Activated CD8-positive, alpha-beta memory T cell treated with anti-CD3 and anti-CD28 coated beads for 36 hours (primary cell): ENCODE results near the gene TOM1L2. TPM values are rescaled to one million over a fixed set of nuclear protein-coding genes. Genes with fewer than 3 reads are reported as not detected.

Experiments
- CTCF ChIA-PET: fragments of 350-600 bp; sonication (Branson Sonifier 250); formaldehyde crosslinking; loops from one replicate; lab custom pipeline; 2021; ENCODE audit warnings: antibody characterized with exemption; lab: Charles Lee
- POLR2A ChIA-PET: fragments of 350-600 bp; sonication (Branson Sonifier 250); formaldehyde crosslinking; loops from one replicate; lab custom pipeline; 2021; ENCODE audit warnings: antibody characterized with exemption; lab: Charles Lee
- total RNA-seq, 2 experiments: library from RNA; stranded (reverse); gene quantifications; one replicate each; pipeline ENCODE4 v1.2.3, GENCODE V29; 2021

Gene TOM1L2
- total RNA-seq, 2 experiments from 2014 or later, result 7.9 to 9.8 TPM

DNA sequence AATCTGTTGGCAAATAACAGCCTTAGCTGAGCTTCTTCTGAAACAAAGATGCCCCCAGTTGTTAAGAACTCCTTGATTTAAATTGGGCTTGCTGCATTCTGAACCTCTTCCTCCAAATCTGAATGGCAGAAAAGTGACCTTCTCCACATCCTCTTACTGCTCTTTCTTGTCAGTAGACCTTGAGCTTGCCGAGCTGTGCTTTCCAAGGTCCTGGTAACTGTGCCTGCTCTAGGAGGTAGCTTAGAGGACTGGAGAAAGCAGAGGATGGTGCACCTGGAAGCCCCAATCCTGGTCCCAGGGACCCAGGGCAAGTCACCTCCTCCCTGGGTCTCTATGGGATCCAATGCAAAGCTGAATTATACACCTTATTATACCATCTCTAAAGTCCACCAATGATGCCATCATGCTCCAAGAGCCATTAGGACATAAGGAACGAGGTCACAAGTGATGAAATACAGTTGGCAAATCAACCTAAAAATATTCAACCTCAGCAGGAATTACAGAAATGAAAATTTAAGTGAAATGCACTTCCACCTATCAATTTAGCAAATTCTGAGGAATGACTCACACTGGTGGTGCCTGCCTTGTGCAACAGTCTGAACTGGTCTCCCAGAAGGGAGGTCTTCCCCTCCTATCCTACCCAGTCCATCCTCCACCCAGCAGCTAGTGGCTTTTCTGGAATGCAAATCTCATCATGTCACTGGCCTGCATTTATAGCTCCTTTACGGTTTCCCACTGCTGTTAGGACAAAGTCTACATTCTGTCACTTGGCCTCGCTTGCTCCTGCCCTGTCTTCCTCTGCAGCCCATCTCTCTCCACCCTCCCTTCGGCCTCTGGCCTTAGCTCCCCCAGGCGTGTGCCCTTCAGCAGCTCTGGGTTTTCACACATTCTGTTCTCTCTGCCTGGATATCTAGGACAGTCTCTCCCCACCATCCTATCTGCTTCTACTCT, 36.6 kb downstream of the TOM1L2 start:
- POLR2A ChIA-PET, result no interaction called here

DNA sequence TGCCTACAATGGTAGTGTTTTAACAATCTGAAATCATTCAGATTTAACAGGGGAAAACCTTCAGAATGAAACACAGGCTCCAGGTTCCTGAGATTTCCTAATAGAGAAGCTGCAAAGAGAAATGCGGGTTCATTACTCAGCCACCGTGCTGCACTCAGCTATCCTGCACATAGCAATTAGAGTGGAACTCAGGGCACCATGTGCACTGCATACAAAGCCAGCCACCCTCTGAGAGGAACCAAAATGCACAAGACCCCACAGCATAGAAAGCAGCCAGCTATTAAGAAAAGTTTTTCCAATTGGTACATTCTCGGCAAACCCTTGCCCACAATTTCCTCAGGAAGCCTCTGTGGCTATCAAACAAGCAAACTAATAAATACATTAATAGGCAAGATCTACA, 37.4 kb downstream of the TOM1L2 start:
- POLR2A ChIA-PET, result no interaction called here
- CTCF ChIA-PET, result interaction anchor here (1.6 kb wide), 1 partner anchor 11 kb away, joined by 6 read pairs; no protein-coding TSS in a partner anchor

More for the DNA sequence above, 36.6 kb downstream of the TOM1L2 start:
- CTCF ChIA-PET, result interaction anchor here (0.6 to 1.6 kb wide), 2 partner anchors 11 to 46 kb away, joined by 4 to 6 read pairs; no protein-coding TSS in a partner anchor

DNA sequence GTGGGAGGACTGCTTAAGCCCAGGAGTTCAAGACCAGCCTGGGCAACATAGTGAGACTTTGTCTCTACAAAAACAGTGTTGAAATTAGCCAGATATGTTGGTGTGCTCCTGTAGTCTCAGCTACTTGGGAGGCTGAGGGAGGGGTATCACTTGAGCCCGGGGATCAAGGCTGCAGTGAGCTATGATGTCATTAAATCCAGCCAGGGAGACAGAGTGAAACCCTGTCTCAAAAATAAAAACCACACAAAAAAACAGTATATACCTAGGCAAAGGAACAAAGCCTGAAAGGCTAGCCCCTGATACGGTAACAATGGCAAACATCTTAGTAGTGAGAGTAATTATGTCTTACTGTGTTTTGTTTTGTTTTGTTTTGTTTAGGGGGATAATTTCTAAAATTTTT, 38.0 kb downstream of the TOM1L2 start:
- ChIA-PET CTCF (interaction anchor here (1.6 kb wide), 1 partner anchor 12 kb away, joined by 6 read pairs; no protein-coding TSS in a partner anchor), POLR2A (no interaction called here)

DNA sequence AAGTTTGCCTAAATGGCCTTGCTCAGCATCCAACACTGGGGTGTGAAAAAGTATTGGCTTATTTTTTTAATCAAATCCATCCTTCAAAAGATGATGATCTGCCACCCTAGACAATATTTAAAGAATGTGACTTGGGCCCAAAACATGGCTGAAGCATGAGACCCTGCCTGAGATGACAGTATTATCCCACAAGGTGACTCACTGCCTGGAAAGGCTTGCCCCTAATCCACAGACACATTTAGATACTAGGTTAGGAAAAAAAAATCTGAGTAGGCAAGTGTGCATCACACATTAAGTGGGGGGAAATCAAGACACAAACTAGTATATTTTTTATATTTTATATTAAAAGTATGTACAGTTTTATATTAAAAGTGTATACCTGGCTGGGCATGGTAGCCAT, 38.4 kb downstream of the TOM1L2 start:
- POLR2A ChIA-PET, result no interaction called here

DNA sequence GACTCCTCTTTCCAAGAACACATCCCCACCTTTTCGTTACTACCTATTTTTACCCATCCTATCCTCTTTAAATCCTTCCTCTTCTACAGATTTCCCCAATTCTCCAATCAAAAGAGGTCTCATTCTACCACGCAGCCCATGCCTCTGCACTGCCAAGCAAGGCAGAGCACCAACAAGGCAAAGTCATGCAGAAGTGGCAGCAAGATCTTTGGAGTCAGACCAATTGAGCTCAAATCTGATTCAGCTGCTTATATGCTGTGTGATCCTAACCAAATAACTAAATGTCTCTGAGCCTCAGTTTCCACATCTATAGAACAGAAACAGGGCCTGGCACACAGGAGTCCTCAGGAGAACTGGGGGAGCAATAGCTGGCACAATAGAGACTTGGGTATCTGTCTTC, 41.0 kb downstream of the TOM1L2 start:
- ChIA-PET POLR2A (interaction anchor here (0.8 kb wide), 1 partner anchor 27 kb away, joined by 4 read pairs; no protein-coding TSS in a partner anchor), CTCF (interaction anchor here (0.8 to 0.9 kb wide), 2 partner anchors 12 to 67 kb away, joined by 3 read pairs; no protein-coding TSS in a partner anchor)

More for the DNA sequence above, 38.4 kb downstream of the TOM1L2 start:
- CTCF ChIA-PET, result no interaction called here

DNA sequence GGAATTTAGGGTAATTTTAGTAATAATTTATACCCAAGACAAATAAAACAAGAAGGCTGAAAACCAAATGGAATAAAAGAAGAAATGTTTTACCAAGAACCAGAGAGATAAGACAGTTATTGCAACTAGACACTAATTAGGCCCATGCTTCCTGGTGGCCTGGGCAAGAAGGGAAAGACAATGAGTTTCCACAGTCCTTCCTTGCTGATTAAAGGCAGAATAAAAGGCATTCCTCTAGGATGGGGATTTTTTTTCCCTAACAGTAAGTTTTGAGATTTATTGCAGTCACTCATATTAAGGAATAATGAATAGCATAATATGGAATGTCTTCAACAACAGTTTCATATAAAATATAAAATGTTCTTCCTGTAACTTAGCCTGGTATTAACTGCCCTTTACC, 41.5 kb downstream of the TOM1L2 start:
- CTCF ChIA-PET, result interaction anchor here (0.9 kb wide), 1 partner anchor 67 kb away, joined by 3 read pairs; no protein-coding TSS in a partner anchor
- POLR2A ChIA-PET, result no interaction called here

DNA sequence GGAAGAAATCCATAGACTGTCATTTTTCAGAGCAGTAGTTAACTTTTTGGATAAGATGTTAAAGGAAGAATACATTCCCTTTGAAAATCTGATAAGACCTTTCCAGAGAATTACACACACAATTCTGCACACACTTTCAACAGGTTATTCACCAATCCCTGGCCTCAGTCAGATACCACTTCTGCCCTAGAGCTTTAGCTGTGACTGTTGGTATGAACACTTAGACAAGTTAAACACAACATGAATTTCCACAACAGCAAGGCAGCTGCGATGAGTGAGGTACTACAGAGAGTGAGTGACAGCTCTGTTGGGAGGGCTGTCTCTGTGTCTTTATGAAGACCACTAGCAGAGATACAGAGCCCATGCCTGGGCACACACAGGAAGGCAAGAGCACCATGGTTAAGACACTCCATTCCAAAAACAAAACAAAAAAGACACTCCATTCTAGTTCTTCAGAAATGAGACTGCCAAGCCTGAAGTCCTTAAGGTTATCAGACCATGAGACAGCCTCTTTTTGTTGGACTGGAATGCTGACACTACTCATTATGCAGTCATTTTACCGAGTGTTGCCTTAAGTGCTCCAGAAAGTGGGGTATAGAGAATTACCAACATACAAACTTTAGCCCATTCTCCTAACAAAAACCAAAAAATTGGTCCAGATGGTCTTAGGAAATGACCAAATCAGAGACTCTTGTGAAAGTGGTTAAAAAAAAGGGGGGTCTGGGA, 42.4 kb downstream of the TOM1L2 start:
- CTCF ChIA-PET, result interaction anchor here (0.6 to 1.5 kb wide), 2 partner anchors 11 to 117 kb away, joined by 4 to 7 read pairs; no protein-coding TSS in a partner anchor

DNA sequence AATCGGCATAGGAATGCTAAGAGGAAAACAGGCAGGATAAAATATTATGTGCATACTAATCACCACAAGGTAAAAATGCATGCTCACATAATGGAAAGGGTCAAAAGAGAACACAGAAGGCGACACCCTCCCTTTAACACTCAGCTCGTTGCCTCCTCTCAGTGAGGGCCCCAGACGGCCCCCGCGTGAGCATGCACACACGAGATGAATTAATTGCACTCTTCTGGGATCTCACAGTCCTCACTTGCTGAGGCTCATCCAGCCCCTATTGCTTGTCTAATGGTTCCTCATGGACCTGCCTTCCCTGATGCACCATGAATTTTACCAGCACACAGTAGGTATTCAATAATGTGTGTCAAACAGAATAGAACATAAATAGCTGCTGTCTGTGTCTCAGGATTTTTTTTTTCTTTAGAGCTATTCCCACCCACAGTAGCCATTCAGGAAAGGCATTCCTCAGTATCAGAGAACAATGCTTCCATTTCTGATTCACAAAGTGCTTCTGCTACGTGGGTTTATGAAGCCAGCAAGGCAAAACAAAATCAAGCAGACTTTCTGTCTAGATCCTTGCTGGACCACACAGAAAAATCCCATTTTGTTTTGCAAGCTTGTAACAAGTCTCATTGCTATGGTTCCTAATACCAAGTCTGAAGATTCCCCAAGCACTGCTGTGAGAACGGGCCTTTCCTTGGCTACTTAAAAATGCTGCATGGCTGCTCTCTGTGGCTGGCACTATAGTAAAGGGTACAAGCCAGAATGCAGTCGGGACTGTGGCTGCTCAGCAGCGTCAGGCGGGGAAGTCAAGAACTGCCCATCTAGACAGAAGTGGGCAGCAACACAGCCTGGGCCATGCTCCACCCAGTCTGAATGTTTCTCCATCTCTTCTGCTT, 43.6 kb downstream of the TOM1L2 start:
- CTCF ChIA-PET, result interaction anchor here (1.2 to 1.5 kb wide), 2 partner anchors 9 to 52 kb away, joined by 3 to 4 read pairs; no protein-coding TSS in a partner anchor
- POLR2A ChIA-PET, result no interaction called here

More for the DNA sequence above, 42.4 kb downstream of the TOM1L2 start:
- POLR2A ChIA-PET, result no interaction called here

DNA sequence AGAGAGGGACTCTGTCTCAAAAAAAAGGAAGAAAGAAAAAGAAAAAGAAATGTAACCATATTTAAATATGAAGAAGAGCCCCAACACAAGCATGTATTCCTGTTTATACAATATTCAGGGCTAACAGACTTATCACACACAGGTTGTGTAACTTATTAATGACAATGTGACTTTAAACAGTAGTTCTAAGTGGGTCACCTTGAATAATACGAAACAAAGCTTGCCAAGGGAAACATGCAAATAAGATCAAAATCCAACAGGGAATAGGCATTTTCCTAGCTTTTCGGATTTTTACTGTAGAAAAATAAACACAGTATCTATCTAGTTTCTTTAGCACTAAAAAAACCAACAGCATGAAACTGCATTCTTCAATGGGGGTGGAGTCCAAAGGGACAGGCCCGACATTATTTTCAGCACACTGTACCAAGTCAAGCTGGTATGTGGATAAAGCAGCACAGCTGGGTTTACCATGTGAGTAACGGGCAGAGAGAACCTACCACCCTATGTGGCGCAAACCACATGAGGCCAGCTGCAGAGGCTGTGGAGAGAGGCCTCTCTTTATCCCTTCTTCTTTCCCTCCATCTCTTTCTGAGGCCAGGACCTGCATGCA, 45.3 kb downstream of the TOM1L2 start:
- ChIA-PET POLR2A (no interaction called here), CTCF (interaction anchor here (1.0 kb wide), 1 partner anchor 8 kb away, joined by 3 read pairs; no protein-coding TSS in a partner anchor)

DNA sequence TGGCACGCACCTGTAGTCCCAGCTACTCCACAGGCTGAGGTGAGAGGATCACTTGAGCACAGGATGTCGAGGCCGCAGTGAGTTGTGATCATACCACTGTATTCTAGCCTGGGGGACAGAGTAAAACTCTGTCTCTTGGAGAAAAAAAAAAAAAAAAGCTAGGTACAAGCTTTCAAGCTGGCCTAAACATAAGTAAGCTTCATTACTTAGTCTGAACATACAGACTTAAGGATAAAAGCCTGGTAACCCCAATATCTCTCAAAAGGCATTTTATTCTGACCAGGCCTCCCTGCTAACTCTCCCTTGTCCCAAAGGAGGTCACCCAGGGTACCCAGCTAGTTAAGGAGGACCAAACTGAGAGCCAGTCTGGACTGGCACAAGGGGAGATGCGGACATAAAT, 46.2 kb downstream of the TOM1L2 start:
- ChIA-PET CTCF (interaction anchor here (0.5 to 0.6 kb wide), 3 partner anchors 98 to 700 kb away, joined by 3 read pairs; no protein-coding TSS in a partner anchor), POLR2A (no interaction called here)

DNA sequence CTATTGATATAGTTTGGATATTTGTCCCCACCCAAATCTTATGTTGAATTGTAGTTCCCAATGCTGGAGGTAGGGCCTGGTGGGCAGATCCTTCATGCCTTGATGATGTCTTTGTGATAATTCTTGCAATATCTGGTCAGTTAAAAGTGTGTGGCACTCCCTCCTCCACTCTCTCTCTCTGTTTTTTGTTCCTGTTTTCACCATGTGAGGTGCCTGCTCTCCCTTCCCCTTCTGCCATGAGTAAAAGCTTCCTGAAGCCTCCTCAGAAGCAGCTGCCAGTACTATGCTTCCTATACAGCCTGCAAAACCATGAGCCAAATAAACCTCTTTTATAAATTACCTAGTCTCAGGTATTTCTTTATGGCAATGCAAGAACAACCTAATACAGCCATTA, 47.3 kb downstream of the TOM1L2 start:
- POLR2A ChIA-PET, result interaction anchor here (0.6 kb wide), 1 partner anchor 173 kb away, joined by 4 read pairs; no protein-coding TSS in a partner anchor
- CTCF ChIA-PET, result no interaction called here

DNA sequence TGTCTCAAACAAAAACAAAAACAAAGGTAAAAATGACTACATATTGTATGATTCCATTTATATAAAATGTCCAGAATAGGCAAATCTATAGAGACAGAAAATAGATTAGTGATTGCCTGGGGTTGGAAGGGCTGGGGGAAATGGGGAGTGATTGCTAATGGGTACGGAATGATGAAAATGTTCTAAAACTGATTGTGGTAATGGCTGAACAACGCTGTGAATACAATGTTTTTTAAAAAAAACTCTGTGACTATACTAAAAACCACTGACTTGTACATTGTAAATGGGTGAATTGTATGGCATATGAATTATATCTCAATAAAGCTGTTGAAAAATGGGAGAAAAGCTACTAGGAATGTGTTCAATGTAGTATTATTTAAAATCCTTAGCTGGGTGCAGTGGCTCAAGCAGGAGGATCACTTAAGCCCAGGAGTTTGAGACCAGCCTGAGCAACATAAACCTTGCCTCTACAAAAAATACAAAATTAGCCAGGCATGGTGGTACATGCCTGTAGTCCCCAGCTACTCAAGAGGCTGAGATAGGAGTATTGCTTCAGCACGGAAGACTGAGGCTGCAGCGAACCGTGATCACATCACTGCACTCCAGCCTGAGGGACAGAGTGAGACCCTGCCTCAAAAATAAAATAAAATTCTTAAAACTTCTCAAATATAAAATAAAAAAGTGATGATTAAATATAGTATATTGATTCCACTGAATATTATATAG, 47.9 kb downstream of the TOM1L2 start:
- POLR2A ChIA-PET, result interaction anchor here (0.6 kb wide), 2 partner anchors 77 to 173 kb away, joined by 3 to 4 read pairs; no protein-coding TSS in a partner anchor
- CTCF ChIA-PET, result no interaction called here

DNA sequence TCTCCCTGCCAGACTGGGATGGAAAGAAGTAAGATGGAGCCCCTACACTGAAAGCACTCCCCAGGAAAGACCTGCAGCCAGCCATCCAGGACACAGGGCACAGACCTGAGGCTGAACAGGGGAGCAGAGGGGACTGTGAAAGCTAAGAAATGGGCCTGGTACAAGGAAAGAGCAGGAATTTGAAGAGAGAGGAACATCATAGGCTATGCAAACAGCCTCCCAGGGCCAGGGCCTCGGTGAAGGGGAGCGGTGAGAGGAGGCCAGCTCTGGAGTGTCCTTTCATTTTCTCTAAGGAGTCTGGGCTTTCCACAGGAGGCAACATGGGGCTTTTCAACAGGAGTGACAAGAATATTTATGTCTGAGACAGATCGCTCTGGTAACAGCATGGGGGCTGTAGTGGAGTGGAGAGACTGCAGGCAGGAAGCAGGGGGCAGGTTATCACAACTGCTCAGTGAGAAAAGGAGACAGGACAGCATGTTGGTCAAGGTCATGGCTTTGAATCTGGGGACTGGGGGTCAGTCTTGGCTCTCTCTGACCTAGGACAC, 50.1 kb downstream of the TOM1L2 start:
- POLR2A ChIA-PET, result no interaction called here

DNA sequence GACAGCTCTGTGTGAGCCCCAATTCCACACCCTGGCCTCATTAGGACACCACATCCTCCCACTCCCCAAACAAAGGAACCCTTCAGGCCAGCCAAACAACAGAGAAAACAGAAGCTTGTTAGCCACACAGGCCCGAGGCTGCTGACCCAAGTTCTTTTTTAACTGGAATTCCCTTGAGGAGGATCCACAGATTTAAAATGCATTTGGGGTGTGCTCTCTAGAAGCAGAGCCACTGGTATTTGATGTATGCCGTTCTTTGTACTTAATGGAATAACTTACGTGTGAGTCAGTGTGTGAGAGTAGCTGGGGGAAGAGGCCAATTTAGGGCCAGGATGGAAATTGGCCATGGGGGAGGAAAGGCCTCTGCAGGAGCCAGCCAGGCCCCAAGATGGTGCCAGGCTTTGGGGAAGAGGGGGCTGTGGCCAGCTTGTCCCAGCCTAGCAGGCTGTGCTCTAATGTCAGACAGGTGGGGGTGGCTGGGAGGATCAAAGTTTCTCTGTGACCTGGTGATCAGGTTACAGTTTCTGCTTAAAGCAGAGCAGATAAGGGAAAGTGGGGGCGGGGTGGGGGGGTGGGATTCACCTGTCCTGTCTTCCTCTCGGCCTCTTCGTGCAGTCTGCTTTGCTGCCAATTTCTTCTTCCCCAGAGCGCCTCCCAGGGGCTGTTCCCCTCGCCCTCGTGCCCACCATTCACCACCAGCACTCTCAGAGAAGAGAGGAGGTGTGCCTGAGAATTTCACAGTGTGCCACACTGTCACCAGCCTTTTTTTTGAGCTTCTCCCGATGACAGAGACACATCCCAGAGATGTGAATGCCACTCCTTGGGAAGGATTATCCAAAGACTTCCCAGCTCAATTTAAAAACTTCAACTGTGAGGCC, 50.8 kb downstream of the TOM1L2 start:
- ChIA-PET CTCF (no interaction called here), POLR2A (interaction anchor here (0.6 kb wide), 1 partner anchor 37 kb away, joined by 3 read pairs; no protein-coding TSS in a partner anchor)

More for the DNA sequence above, 50.1 kb downstream of the TOM1L2 start:
- CTCF ChIA-PET, result no interaction called here

DNA sequence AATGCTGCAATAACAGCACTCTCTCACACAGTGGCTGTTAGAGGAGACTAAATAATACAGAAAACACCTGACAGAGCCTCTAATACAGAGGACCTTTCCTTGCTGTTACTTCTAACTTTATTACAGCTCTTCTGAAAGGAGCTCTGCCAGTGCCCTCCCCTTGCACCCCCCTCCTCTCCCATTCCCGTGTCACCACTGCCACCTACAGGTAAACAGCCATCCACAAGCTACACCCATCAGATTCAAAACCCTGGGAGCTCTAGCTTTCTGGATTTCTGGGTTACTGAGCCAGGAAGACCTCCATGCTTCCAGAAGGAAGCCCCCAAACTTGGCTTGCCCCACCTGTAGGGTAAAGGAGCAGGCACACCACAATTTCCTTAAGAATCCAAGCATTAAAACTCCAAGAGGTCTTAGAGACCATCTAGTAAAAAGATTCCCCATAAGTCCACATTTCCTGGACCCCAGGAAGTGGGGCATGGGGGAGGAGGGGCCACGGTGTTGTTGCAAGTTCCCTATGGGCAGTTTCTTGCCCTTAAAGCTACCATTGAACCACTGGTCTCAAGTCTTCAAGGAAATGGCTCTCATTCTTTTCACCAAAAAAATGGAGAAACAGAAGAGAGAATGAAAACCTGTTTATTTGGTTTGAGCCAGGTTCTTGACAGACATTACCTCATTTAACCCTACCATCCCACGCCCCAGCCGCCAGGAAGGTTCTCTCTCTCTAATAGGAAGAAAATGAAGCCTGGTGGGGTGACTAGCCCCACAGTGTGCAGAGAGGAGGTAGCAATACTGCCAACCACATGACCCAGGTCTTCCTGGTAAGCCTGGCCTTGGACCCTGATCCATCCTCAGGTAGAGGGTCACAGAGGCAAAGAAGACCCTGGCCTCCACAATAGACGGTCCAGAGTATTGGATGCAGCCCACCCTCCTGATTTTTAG, 52.8 kb downstream of the TOM1L2 start:
- ChIA-PET CTCF (interaction anchor here (0.5 to 2.2 kb wide), 17 partner anchors 8 to 365 kb away, joined by 3 to 6 read pairs (median 3); partner anchors contain the start of gene ATPAF2), POLR2A (no interaction called here)
